Measurements from ENCODE around the gene DPF3. TPM values are rescaled to one million over a fixed set of nuclear protein-coding genes. Genes with fewer than 3 reads are reported as not detected.
A peak's percentile ranks its signal among the peaks of the same experiment; 100 is the strongest.

Gene DPF3
- total RNA-seq, 4 donors from 2014 or later: 0.39 to 3.4 (median 1.6) TPM

- peak in 1 of 2 donors; percentile 41 for DNase-seq (ENCODE audit: low spot score in 2 of 2)
- Histone ChIP-seq H3K27me3 (no peaks in the 10 kb centered on the region), H3K4me3 (no peak overlapping the region), H3K4me1 (peaks cover 6% of the 10 kb centered on the region), H3K9me3 (no peaks in the 10 kb centered on the region), H3K36me3 (no peaks in the 10 kb centered on the region), H3K27ac (no peak overlapping the region)
- TF ChIP-seq EP300 (IDR thresholded peaks at IDR 0.05) (no peak), POLR2A (IDR thresholded peaks at IDR 0.05) (no peak), POLR2AphosphoS5 (IDR thresholded peaks at IDR 0.05) (no peak), CTCF (IDR thresholded peaks at IDR 0.05) (no peak)
- 75% methylated on average over 14 of the region's 14 CpGs for WGBS
Observed at GRCh38 chr14:72739446-72740405, 154.2 kb downstream of the DPF3 start.

- Histone ChIP-seq H3K4me3 (no peak overlapping the region), H3K27me3 (no peaks in the 10 kb centered on the region), H3K27ac (no peak overlapping the region), H3K9me3 (no peaks in the 10 kb centered on the region), H3K36me3 (no peaks in the 10 kb centered on the region), H3K4me1 (peaks cover 6% of the 10 kb centered on the region)
- WGBS: 91% methylated on average over 6 of the region's 6 CpGs
- no peak for DNase-seq (ENCODE audit: low spot score in 2 of 2)
- TF ChIP-seq CTCF (IDR thresholded peaks at IDR 0.05) (no peak), POLR2A (IDR thresholded peaks at IDR 0.05) (no peak), POLR2AphosphoS5 (IDR thresholded peaks at IDR 0.05) (no peak), EP300 (IDR thresholded peaks at IDR 0.05) (no peak)
Observed at GRCh38 chr14:72738161-72738611, 155.7 kb downstream of the DPF3 start.

- TF ChIP-seq POLR2A (IDR thresholded peaks at IDR 0.05) (no peak), CTCF (IDR thresholded peaks at IDR 0.05) (no peak), EP300 (IDR thresholded peaks at IDR 0.05) (no peak)
- Histone ChIP-seq H3K9me3 (no peaks in the 10 kb centered on the region), H3K4me3 (no peak overlapping the region), H3K27me3 (no peaks in the 10 kb centered on the region), H3K4me1 (peaks cover 6% of the 10 kb centered on the region), H3K36me3 (no peaks in the 10 kb centered on the region), H3K27ac (no peak overlapping the region)
- no peak for DNase-seq (ENCODE audit: low spot score in 2 of 2)
- 29% methylated on average over 6 of the region's 6 CpGs for WGBS
Observed at GRCh38 chr14:72737560-72737943, 156.3 kb downstream of the DPF3 start.

- no peak overlapping the region for H3K27ac ChIP-seq
- no peak for TF ChIP-seq EP300 (IDR thresholded peaks at IDR 0.05)
- TF ChIP-seq CTCF (IDR thresholded peaks at IDR 0.05): no peak
- no peak for TF ChIP-seq POLR2AphosphoS5 (IDR thresholded peaks at IDR 0.05)
- TF ChIP-seq POLR2A (IDR thresholded peaks at IDR 0.05): no peak
- H3K4me1 ChIP-seq: peaks cover 6% of the 10 kb centered on the region
- no peak overlapping the region for H3K4me3 ChIP-seq
- peak in 1 of 2 donors; percentile 11 for DNase-seq (ENCODE audit: low spot score in 2 of 2)
- H3K27me3 ChIP-seq: no peaks in the 10 kb centered on the region
- 52% methylated on average over 14 of the region's 14 CpGs for WGBS
- no peaks in the 10 kb centered on the region for H3K36me3 ChIP-seq
- H3K9me3 ChIP-seq: no peaks in the 10 kb centered on the region
Observed at GRCh38 chr14:72736786-72737559, 156.9 kb downstream of the DPF3 start.

GRCh38 chr14:72736308-72736707 is 157.6 kb downstream of the DPF3 start:
- no peak overlapping the region for H3K27ac ChIP-seq
- no peaks in the 10 kb centered on the region for H3K9me3 ChIP-seq
- peak in 1 of 2 donors; percentile 13 for DNase-seq (ENCODE audit: low spot score in 2 of 2)
- H3K4me1 ChIP-seq: peaks cover 6% of the 10 kb centered on the region
- H3K36me3 ChIP-seq: no peaks in the 10 kb centered on the region
- H3K27me3 ChIP-seq: no peaks in the 10 kb centered on the region
- TF ChIP-seq CTCF (IDR thresholded peaks at IDR 0.05) (no peak), POLR2A (IDR thresholded peaks at IDR 0.05) (no peak), POLR2AphosphoS5 (IDR thresholded peaks at IDR 0.05) (no peak), EP300 (IDR thresholded peaks at IDR 0.05) (no peak)
- WGBS: 56% methylated on average over 3 of the region's 3 CpGs
- no peak overlapping the region for H3K4me3 ChIP-seq

Measured in suprapubic skin (tissue), 4 donors.